Measurements from ENCODE around the gene SLC5A1.

DNA sequence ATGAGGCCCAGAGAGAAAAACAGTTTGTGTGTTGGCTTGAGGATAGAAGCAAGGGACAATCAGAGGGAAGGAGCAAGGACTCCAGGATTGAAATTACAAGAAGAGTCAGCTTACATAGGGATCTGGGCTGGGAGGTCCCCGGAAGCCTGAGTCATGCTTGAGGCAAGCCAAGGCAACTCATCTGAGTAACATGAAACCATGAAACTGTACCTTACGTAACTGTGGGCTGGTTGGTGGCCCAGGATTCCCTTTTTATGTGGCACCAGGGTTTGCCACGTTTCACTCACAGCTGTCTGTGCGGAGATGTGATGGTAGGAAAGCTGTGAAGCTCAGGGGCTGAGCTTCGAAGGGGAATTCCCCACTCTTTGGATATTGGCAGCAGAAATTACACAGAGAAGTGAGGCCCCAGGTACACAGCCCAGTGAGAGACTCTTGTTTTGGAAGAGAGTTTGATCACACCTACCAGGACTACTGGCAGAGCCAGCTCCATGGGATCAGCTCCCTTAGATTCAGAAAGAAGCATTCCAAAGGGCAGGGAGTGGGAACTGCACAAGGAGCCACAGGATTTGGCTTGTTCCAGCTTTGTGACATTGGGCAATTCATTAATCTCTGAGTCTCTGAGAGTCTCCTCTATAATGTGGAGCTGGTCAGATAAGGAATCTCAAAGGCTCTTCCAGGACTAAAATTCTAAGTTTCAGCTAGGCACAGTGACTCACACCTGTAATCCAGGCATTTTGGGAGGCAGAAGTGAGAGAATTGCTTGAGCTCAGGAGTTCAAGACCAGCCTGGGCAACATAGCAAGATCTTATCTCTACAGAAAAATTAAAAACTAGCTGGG lies 7.8 kb downstream of the SLC5A1 start:
- no peak for TF ChIP-seq EZH2 (IDR thresholded peaks at IDR 0.05; ENCODE audit: borderline replicate concordance, insufficient read depth, low read depth, low read length, poor library complexity, severe bottlenecking)
- no peak for TF ChIP-seq CTCF (IDR thresholded peaks at IDR 0.05)
